GM23338 (cell line): ENCODE results near the gene SZRD1. TPM values are rescaled to one million over a fixed set of nuclear protein-coding genes. Genes with fewer than 3 reads are reported as not detected.

Experiments used
- ATAC-seq: fragments of 200-7000 bp; cut with Tn5 transposase; 3 replicates; pipeline ENCODE4 v1.9.1; 2020
- DNase-seq: peaks from one replicate; pipeline ENCODE4 v3.0.0-alpha.2; 2015; ENCODE audit warnings: low spot score
- H2AFZ ChIP-seq: fragments of 200-600 bp; sonication (generic); 2 replicates; pipeline ENCODE4 v1.8.0; 2016; ENCODE audit warnings: antibody characterized with exemption, mild to moderate bottlenecking, moderate library complexity
- H3F3A ChIP-seq: fragments of 200-600 bp; sonication (generic); replicated peaks from 2 replicates; pipeline ENCODE4 v1.8.0; 2017; ENCODE audit warnings: antibody characterized with exemption, mixed run types, low read depth
- H3K27ac ChIP-seq: fragments of 200-600 bp; sonication (generic); 2 replicates; pipeline ENCODE4 v1.6.1; 2016; ENCODE audit warnings: low read depth
- H3K27me3 ChIP-seq: fragments of 200-600 bp; sonication (generic); 2 replicates; pipeline ENCODE4 v1.8.0; 2016; ENCODE audit warnings: mild to moderate bottlenecking, mixed run types, moderate library complexity; ENCODE audit not compliant: insufficient read depth
- H3K36me3 ChIP-seq: fragments of 200-600 bp; sonication (generic); 2 replicates; pipeline ENCODE4 v1.8.0; 2016; ENCODE audit warnings: mild to moderate bottlenecking; ENCODE audit not compliant: insufficient read depth
- H3K4me1 ChIP-seq: fragments of 200-600 bp; sonication (generic); 2 replicates; pipeline ENCODE4 v1.8.0; 2016; ENCODE audit warnings: mild to moderate bottlenecking, moderate library complexity; ENCODE audit not compliant: insufficient read depth
- H3K4me2 ChIP-seq: fragments of 200-600 bp; sonication (generic); 2 replicates; pipeline ENCODE4 v1.7.1; 2017; ENCODE audit warnings: mixed run types
- H3K4me3 ChIP-seq: fragments of 200-600 bp; sonication (generic); 2 replicates; pipeline ENCODE4 v1.6.1; 2016; ENCODE audit warnings: mixed run types
- H3K79me2 ChIP-seq: fragments of 200-600 bp; sonication (generic); replicated peaks from 2 replicates; pipeline ENCODE4 v1.8.0; 2017; ENCODE audit warnings: mild to moderate bottlenecking; ENCODE audit not compliant: insufficient read depth
- H3K9me2 ChIP-seq: fragments of 200-600 bp; sonication (generic); 2 replicates; pipeline ENCODE4 v1.8.0; 2017; ENCODE audit not compliant: insufficient read depth
- H4K20me1 ChIP-seq: fragments of 200-600 bp; sonication (generic); replicated peaks from 2 replicates; pipeline ENCODE4 v1.8.0; 2017; ENCODE audit warnings: mild to moderate bottlenecking; ENCODE audit not compliant: insufficient read depth
- H3K27ac Mint-ChIP-seq: 2 replicates; pipeline ENCODE4 v1.8.0; 2020; ENCODE audit warnings: inconsistent platforms, mild to moderate bottlenecking, moderate library complexity, mixed read lengths
- H3K27me3 Mint-ChIP-seq: 3 replicates; pipeline ENCODE4 v1.8.0; 2022; ENCODE audit warnings: low read depth, mild to moderate bottlenecking, moderate library complexity, mixed read lengths, inconsistent platforms; ENCODE audit not compliant: insufficient read depth, poor library complexity
- H3K36me3 Mint-ChIP-seq: 3 replicates; pipeline ENCODE4 v1.8.0; 2021; ENCODE audit warnings: low read depth, mild to moderate bottlenecking, inconsistent platforms, moderate library complexity, mixed read lengths
- H3K4me1 Mint-ChIP-seq: 3 replicates; pipeline ENCODE4 v1.8.0; 2020; ENCODE audit warnings: mild to moderate bottlenecking, inconsistent platforms, mixed read lengths
- H3K4me3 Mint-ChIP-seq: 3 replicates; pipeline ENCODE4 v1.8.0; 2021; ENCODE audit warnings: moderate library complexity, mild to moderate bottlenecking, inconsistent platforms, mixed read lengths
- H3K9me3 Mint-ChIP-seq: 3 replicates; pipeline ENCODE4 v1.8.0; 2020; ENCODE audit warnings: moderate library complexity, mild to moderate bottlenecking, inconsistent platforms, mixed read lengths
- CREB1 ChIP-seq: fragments of 250-450 bp; sonication (Bioruptor Pico); IDR thresholded peaks from 2 replicates; pipeline ENCODE4 v1.5.0; 2020; ENCODE audit warnings: low read depth, mild to moderate bottlenecking, moderate library complexity
- ETS1 ChIP-seq: IDR thresholded peaks from 2 replicates; pipeline ENCODE4 v1.6.1; 2016; ENCODE audit warnings: antibody characterized with exemption
- EZH2 ChIP-seq: fragments of 200-600 bp; sonication (generic); IDR thresholded peaks from one replicate; pipeline ENCODE4 v1.8.0; 2017; ENCODE audit warnings: antibody characterized with exemption, mild to moderate bottlenecking, low read depth; ENCODE audit not compliant: unreplicated experiment
- EZH2phosphoT487 ChIP-seq: fragments of 200-600 bp; sonication (generic); IDR thresholded peaks from one replicate; pipeline ENCODE4 v1.8.1; 2018; ENCODE audit warnings: antibody characterized with exemption; ENCODE audit not compliant: unreplicated experiment
- JUNB ChIP-seq: IDR thresholded peaks from one replicate; pipeline ENCODE4 v1.6.1; 2016; ENCODE audit warnings: antibody characterized with exemption; ENCODE audit not compliant: unreplicated experiment
- NANOG ChIP-seq: IDR thresholded peaks from 2 replicates; pipeline ENCODE4 v1.6.1; 2016; ENCODE audit warnings: antibody characterized with exemption, borderline replicate concordance
- POLR2AphosphoS5 ChIP-seq: IDR thresholded peaks from 2 replicates; pipeline ENCODE4 v1.6.1; 2016; ENCODE audit warnings: antibody characterized with exemption, low read depth
- REST ChIP-seq: IDR thresholded peaks from one replicate; pipeline ENCODE4 v1.6.1; 2018; ENCODE audit warnings: antibody characterized with exemption; ENCODE audit not compliant: unreplicated experiment
- STAT1 ChIP-seq: IDR thresholded peaks from one replicate; pipeline ENCODE4 v1.6.1; 2016; ENCODE audit warnings: antibody characterized with exemption; ENCODE audit not compliant: unreplicated experiment
- ZNF114 ChIP-seq: fragments of 250-450 bp; sonication (Bioruptor Pico); IDR thresholded peaks from 2 replicates; pipeline ENCODE4 v1.5.0; 2020; ENCODE audit warnings: mild to moderate bottlenecking, moderate library complexity
- ZNF331 ChIP-seq: fragments of 250-450 bp; sonication (Bioruptor Pico); IDR thresholded peaks from 2 replicates; pipeline ENCODE4 v1.5.0; 2020; ENCODE audit warnings: low read depth, mild to moderate bottlenecking, moderate library complexity
- polyA plus RNA-seq: library from polyadenylated mRNA; unstranded; fragments of >200 nt; fragmentation: Nextera tagmentation; extraction: Ambion mirVana; gene quantifications from 2 replicates; pipeline ENCODE4 v1.2.1, GENCODE V29; 2016
- total RNA-seq: library from RNA; depleted of rRNA; stranded (reverse); fragments of >200 nt; shearing (Covaris generic); gene quantifications from 2 replicates; pipeline ENCODE4 v1.2.3, GENCODE V29; 2014
- TF ChIP-seq, protein P1 (sequence below): fragments of 250-450 bp; sonication (Bioruptor Pico); IDR thresholded peaks from 2 replicates; pipeline ENCODE4 v1.5.0; 2020; ENCODE audit warnings: mild to moderate bottlenecking, moderate library complexity
- TF ChIP-seq, protein P2 (sequence below), 2 experiments: fragments of 200-600 bp in 1 of 2; sonication (generic) in 1 of 2; conservative IDR thresholded peaks; 2 replicates each; pipeline versions ENCODE4 v1.5.1 to v1.6.1; 2016 to 2017; ENCODE audit warnings: antibody characterized with exemption in 2 of 2, low read depth in 2 of 2, mild to moderate bottlenecking in 2 of 2, moderate library complexity in 1 of 2

SZRD1 gene
- total and polyA plus RNA-seq, 2 experiments from 2014 or later = 32.5 to 70.9 TPM

DNA sequence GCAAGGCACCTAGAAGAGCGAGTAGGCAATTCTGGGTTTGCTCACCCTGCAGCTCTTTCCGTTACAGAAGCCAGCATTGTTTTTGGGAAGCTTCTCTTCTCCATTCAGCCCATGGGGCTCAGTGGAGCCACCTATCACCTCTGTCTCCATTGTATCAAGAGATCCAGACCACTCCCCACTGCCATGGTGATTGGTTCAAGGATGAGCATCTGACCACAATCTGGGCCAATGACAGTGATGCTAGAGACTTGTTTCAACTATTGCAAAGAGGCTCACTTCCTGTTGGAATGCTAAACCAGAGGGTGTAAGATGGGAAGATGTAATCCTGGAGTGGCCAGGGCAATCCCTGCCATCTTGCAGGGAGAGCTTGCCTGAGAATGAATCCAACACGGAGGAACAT lies 63.6 kb downstream of the SZRD1 start:
- Histone ChIP-seq H3F3A (no peaks in the 10 kb centered on the region), H3K4me3 (no peak overlapping the region), H2AFZ (no peak overlapping the region; the same call in 1 of the 2 replicates), H3K27ac (no peak overlapping the region), H4K20me1 (no peaks in the 10 kb centered on the region), H3K9me2 (no peaks in the 10 kb centered on the region), H3K79me2 (no peaks in the 10 kb centered on the region), H3K4me1 (no peaks in the 10 kb centered on the region), H3K27me3 (no peaks in the 10 kb centered on the region), H3K4me2 (no peak overlapping the region), H3K36me3 (no peaks in the 10 kb centered on the region)
- ATAC-seq (peak; percentile 90), DNase-seq (peak; percentile 64)
- Mint-ChIP-seq H3K36me3 (no peaks in the 10 kb centered on the region), H3K27ac (no peak overlapping the region), H3K4me1 (peaks cover 4% of the 10 kb centered on the region), H3K4me3 (no peak overlapping the region), H3K9me3 (no peaks in the 10 kb centered on the region), H3K27me3 (peaks cover 9% of the 10 kb centered on the region)
- TF ChIP-seq STAT1 (no peak), REST (no peak), ETS1 (no peak), POLR2AphosphoS5 (no peak), ZNF114 (no peak), CREB1 (CRISPR knock-in tag) (no peak), JUNB (no peak), EZH2 (no peak), EZH2phosphoT487 (no peak), ZNF331 (CRISPR knock-in tag) (no peak), NANOG (no peak)
- TF ChIP-seq, protein P1, sequence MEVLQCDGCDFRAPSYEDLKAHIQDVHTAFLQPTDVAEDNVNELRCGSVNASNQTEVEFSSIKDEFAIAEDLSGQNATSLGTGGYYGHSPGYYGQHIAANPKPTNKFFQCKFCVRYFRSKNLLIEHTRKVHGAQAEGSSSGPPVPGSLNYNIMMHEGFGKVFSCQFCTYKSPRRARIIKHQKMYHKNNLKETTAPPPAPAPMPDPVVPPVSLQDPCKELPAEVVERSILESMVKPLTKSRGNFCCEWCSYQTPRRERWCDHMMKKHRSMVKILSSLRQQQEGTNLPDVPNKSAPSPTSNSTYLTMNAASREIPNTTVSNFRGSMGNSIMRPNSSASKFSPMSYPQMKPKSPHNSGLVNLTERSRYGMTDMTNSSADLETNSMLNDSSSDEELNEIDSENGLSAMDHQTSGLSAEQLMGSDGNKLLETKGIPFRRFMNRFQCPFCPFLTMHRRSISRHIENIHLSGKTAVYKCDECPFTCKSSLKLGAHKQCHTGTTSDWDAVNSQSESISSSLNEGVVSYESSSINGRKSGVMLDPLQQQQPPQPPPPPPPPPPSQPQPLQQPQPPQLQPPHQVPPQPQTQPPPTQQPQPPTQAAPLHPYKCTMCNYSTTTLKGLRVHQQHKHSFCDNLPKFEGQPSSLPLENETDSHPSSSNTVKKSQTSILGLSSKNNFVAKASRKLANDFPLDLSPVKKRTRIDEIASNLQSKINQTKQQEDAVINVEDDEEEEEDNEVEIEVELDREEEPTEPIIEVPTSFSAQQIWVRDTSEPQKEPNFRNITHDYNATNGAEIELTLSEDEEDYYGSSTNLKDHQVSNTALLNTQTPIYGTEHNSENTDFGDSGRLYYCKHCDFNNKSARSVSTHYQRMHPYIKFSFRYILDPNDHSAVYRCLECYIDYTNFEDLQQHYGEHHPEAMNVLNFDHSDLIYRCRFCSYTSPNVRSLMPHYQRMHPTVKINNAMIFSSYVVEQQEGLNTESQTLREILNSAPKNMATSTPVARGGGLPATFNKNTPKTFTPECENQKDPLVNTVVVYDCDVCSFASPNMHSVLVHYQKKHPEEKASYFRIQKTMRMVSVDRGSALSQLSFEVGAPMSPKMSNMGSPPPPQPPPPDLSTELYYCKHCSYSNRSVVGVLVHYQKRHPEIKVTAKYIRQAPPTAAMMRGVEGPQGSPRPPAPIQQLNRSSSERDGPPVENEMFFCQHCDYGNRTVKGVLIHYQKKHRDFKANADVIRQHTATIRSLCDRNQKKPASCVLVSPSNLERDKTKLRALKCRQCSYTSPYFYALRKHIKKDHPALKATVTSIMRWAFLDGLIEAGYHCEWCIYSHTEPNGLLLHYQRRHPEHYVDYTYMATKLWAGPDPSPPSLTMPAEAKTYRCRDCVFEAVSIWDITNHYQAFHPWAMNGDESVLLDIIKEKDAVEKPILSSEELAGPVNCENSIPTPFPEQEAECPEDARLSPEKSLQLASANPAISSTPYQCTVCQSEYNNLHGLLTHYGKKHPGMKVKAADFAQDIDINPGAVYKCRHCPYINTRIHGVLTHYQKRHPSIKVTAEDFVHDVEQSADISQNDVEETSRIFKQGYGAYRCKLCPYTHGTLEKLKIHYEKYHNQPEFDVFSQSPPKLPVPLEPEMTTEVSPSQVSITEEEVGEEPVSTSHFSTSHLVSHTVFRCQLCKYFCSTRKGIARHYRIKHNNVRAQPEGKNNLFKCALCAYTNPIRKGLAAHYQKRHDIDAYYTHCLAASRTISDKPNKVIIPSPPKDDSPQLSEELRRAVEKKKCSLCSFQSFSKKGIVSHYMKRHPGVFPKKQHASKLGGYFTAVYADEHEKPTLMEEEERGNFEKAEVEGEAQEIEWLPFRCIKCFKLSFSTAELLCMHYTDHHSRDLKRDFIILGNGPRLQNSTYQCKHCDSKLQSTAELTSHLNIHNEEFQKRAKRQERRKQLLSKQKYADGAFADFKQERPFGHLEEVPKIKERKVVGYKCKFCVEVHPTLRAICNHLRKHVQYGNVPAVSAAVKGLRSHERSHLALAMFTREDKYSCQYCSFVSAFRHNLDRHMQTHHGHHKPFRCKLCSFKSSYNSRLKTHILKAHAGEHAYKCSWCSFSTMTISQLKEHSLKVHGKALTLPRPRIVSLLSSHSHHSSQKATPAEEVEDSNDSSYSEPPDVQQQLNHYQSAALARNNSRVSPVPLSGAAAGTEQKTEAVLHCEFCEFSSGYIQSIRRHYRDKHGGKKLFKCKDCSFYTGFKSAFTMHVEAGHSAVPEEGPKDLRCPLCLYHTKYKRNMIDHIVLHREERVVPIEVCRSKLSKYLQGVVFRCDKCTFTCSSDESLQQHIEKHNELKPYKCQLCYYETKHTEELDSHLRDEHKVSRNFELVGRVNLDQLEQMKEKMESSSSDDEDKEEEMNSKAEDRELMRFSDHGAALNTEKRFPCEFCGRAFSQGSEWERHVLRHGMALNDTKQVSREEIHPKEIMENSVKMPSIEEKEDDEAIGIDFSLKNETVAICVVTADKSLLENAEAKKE (CRISPR knock-in tag) = no peak
- TF ChIP-seq, protein P2, sequence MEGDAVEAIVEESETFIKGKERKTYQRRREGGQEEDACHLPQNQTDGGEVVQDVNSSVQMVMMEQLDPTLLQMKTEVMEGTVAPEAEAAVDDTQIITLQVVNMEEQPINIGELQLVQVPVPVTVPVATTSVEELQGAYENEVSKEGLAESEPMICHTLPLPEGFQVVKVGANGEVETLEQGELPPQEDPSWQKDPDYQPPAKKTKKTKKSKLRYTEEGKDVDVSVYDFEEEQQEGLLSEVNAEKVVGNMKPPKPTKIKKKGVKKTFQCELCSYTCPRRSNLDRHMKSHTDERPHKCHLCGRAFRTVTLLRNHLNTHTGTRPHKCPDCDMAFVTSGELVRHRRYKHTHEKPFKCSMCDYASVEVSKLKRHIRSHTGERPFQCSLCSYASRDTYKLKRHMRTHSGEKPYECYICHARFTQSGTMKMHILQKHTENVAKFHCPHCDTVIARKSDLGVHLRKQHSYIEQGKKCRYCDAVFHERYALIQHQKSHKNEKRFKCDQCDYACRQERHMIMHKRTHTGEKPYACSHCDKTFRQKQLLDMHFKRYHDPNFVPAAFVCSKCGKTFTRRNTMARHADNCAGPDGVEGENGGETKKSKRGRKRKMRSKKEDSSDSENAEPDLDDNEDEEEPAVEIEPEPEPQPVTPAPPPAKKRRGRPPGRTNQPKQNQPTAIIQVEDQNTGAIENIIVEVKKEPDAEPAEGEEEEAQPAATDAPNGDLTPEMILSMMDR (conservative IDR thresholded peaks at IDR 0.05; ENCODE audit: low read depth in 2 of 2) = no peak
